Neuronal stem cell (in vitro differentiated cells): ENCODE measurements around the gene MCOLN2. TPM values are rescaled to one million over a fixed set of nuclear protein-coding genes. Genes with fewer than 3 reads are reported as not detected.

Experiments
- DNase-seq: peaks from one replicate; pipeline ENCODE4 v3.0.0-alpha.2; 2013; ENCODE audit warnings: low spot score
- H2AFZ ChIP-seq: one replicate; pipeline ENCODE4 v1.6.1; 2013; ENCODE audit warnings: mild to moderate bottlenecking, low read length, inconsistent platforms
- H2AK5ac ChIP-seq: 2 replicates; pipeline ENCODE4 v1.6.1; 2013; ENCODE audit warnings: low read depth, mild to moderate bottlenecking, inconsistent platforms, low read length, moderate library complexity, mixed read lengths
- H2BK120ac ChIP-seq: 2 replicates; pipeline ENCODE4 v1.6.1; 2013; ENCODE audit warnings: low read depth, mild to moderate bottlenecking, inconsistent platforms, low read length, moderate library complexity, mixed read lengths
- H2BK12ac ChIP-seq: one replicate; pipeline ENCODE4 v1.6.1; 2013; ENCODE audit warnings: low read length, inconsistent platforms
- H2BK15ac ChIP-seq: 2 replicates; pipeline ENCODE4 v1.6.1; 2013; ENCODE audit warnings: mild to moderate bottlenecking, low read length, inconsistent platforms, mixed read lengths
- H2BK5ac ChIP-seq: one replicate; pipeline ENCODE4 v1.6.1; 2013; ENCODE audit warnings: inconsistent platforms, mild to moderate bottlenecking, low read length, moderate library complexity
- H3K14ac ChIP-seq: one replicate; pipeline ENCODE4 v1.6.1; 2013; ENCODE audit warnings: low read length, inconsistent platforms
- H3K18ac ChIP-seq: 2 replicates; pipeline ENCODE4 v1.6.1; 2013; ENCODE audit warnings: low read length, inconsistent platforms
- H3K23ac ChIP-seq: 2 replicates; pipeline ENCODE4 v1.6.1; 2013; ENCODE audit warnings: low read depth, mild to moderate bottlenecking, mixed read lengths, low read length, inconsistent platforms; ENCODE audit not compliant: poor library complexity
- H3K27ac ChIP-seq: replicated peaks from 3 replicates; pipeline ENCODE4 v1.5.1; 2013; ENCODE audit warnings: low read length, inconsistent platforms
- H3K27me3 ChIP-seq, 3 experiments: 2 replicates each; pipeline ENCODE4 v1.6.1; 2013; ENCODE audit warnings: low read length in 3 of 3, mild to moderate bottlenecking in 2 of 3, inconsistent platforms in 1 of 3, low read depth in 1 of 3, mixed read lengths in 1 of 3, moderate library complexity in 1 of 3; ENCODE audit not compliant: control insufficient read depth in 3 of 3, insufficient read depth in 3 of 3
- H3K36me3 ChIP-seq, 2 donors: replicated peaks in 1 of 2; 2 replicates each; pipeline ENCODE4 v1.6.1; 2013; ENCODE audit warnings: low read length in 2 of 2; ENCODE audit not compliant: control insufficient read depth in 2 of 2, insufficient read depth in 2 of 2
- H3K4ac ChIP-seq: 2 replicates; pipeline ENCODE4 v1.6.1; 2013; ENCODE audit warnings: inconsistent platforms, mild to moderate bottlenecking, low read length, moderate library complexity
- H3K4me1 ChIP-seq, 2 donors: 1 replicate in 1 of 2; 2 replicates in 1 of 2; pipeline ENCODE4 v1.6.1; 2013; ENCODE audit warnings: low read length in 2 of 2, low read depth in 1 of 2; ENCODE audit not compliant: control insufficient read depth in 2 of 2, insufficient read depth in 1 of 2
- H3K4me2 ChIP-seq: one replicate; pipeline ENCODE4 v1.6.1; 2013; ENCODE audit warnings: mild to moderate bottlenecking, low read length, inconsistent platforms; ENCODE audit not compliant: insufficient read depth, poor library complexity, severe bottlenecking
- H3K4me3 ChIP-seq, 2 donors: 2 replicates each; pipeline ENCODE4 v1.5.1; 2013; ENCODE audit warnings: low read length in 2 of 2, mild to moderate bottlenecking in 2 of 2, inconsistent platforms in 1 of 2, moderate library complexity in 1 of 2
- H3K79me1 ChIP-seq: one replicate; pipeline ENCODE4 v1.6.1; 2013; ENCODE audit warnings: low read depth, mild to moderate bottlenecking, inconsistent platforms, low read length, moderate library complexity
- H3K9ac ChIP-seq: one replicate; pipeline ENCODE4 v1.6.1; 2013; ENCODE audit warnings: mild to moderate bottlenecking, low read depth, low read length, inconsistent platforms; ENCODE audit not compliant: poor library complexity
- H3K9me3 ChIP-seq, 2 donors: replicated peaks in 1 of 2; 2 replicates each; pipeline versions ENCODE3 to v1.6.1; 2013; ENCODE audit warnings: low read length in 2 of 2, mild to moderate bottlenecking in 2 of 2, inconsistent platforms in 1 of 2, low read depth in 1 of 2, mixed read lengths in 1 of 2, moderate library complexity in 1 of 2; ENCODE audit not compliant: control insufficient read depth in 2 of 2, insufficient read depth in 1 of 2
- H4K8ac ChIP-seq: one replicate; pipeline ENCODE4 v1.6.1; 2013; ENCODE audit warnings: low read depth, mild to moderate bottlenecking, inconsistent platforms, low read length, moderate library complexity
- H4K91ac ChIP-seq: one replicate; pipeline ENCODE4 v1.6.1; 2013; ENCODE audit warnings: low read length, low read depth, mild to moderate bottlenecking, inconsistent platforms; ENCODE audit not compliant: poor library complexity
- WGBS, 2 donors: extraction: QIAGEN DNeasy Blood & Tissue Kit; methylation state at CpG; one replicate each; pipeline ENCODE4 v1.1.7; 2013; ENCODE audit warnings: missing lambda C conversion rate in 2 of 2, mixed read lengths in 1 of 2; ENCODE audit not compliant: insufficient read length in 2 of 2, insufficient replicate concordance in 1 of 2; ENCODE audit errors: extremely low coverage in 2 of 2; 5-methylcytosine and 5-hydroxymethylcytosine counted together
- polyA plus RNA-seq, 2 experiments: library from polyadenylated mRNA; stranded (reverse); fragments of 200-250 nt; gene quantifications; one replicate each; pipeline ENCODE4 v1.2.3, GENCODE V29; 2013

The MCOLN2 gene
- polyA plus RNA-seq (2013, experiment 1 of 2), result 0.11 TPM
- polyA plus RNA-seq (2013, experiment 2 of 2), result 0.30 TPM

- Histone ChIP-seq H3K23ac (peak within 1 kb of the TSS; percentile 86), H3K27me3 (peaks cover 18 to 77% (median 38%) of the 10 kb centered on the region in 3 experiments), H2AFZ (peak within 1 kb of the TSS; percentile 90), H2BK15ac (no peak within 1 kb of the TSS), H3K9me3 (no peaks in the 10 kb centered on the region), H3K4me2 (peak within 1 kb of the TSS; percentile 91), H2AK5ac (no peak within 1 kb of the TSS), H2BK5ac (no peak within 1 kb of the TSS), H3K4me3 (peak within 1 kb of the TSS; percentile 35 to 81), H4K91ac (no peak within 1 kb of the TSS), H4K8ac (no peak within 1 kb of the TSS), H3K18ac (peak within 1 kb of the TSS; percentile 74), H3K27ac (no peak within 1 kb of the TSS), H3K9ac (peak within 1 kb of the TSS; percentile 87), H2BK120ac (no peak within 1 kb of the TSS), H2BK12ac (peak within 1 kb of the TSS; percentile 31), H3K36me3 (no peaks in the 10 kb centered on the region), H3K4me1 (peaks cover 2 to 9% of the 10 kb centered on the region in 2 donors), H3K79me1 (no peaks in the 10 kb centered on the region), H3K4ac (peak within 1 kb of the TSS; percentile 27), H3K14ac (peak within 1 kb of the TSS; percentile 31)
- DNase-seq, result peak; percentile 61
- WGBS, 2 donors, result no CpG with 5 or more reads among the region's 87 CpGs
Observed at GRCh38 chr1:84996846-84997666, at the start of gene MCOLN2. TSS of gene MCOLN2 (minus strand) at chr1:84997113. CDS start at chr1:84996872, 241 bp downstream.

- H4K8ac ChIP-seq, result no peak overlapping the region
- no peak for DNase-seq
Observed at GRCh38 chr1:85042413-85042812, 45.5 kb upstream of the MCOLN2 start.

GRCh38 chr1:85041793-85042192 is 44.9 kb upstream of the MCOLN2 start:
- H3K4me2 ChIP-seq, result no peak overlapping the region
- H2BK5ac ChIP-seq, result no peak overlapping the region
- no peaks in the 10 kb centered on the region for H3K79me1 ChIP-seq
- no peak overlapping the region for H3K9ac ChIP-seq
- H3K23ac ChIP-seq, result no peak overlapping the region
- no peak for DNase-seq
- WGBS, 2 donors, result no CpG with 5 or more reads among the region's 5 CpGs
- H2BK15ac ChIP-seq, result no peak overlapping the region
- no peak overlapping the region for H2AK5ac ChIP-seq
- no peak overlapping the region for H2BK12ac ChIP-seq
- H3K14ac ChIP-seq, result no peak overlapping the region
- H3K27ac ChIP-seq, result no peak overlapping the region
- H2BK120ac ChIP-seq, result no peak overlapping the region
- peaks cover 0 to 44% (median 9%) of the 10 kb centered on the region in 3 experiments for H3K27me3 ChIP-seq
- no peak overlapping the region for H3K4ac ChIP-seq
- no peak overlapping the region for H2AFZ ChIP-seq
- no peaks in the 10 kb centered on the region for H3K4me1 ChIP-seq
- H3K18ac ChIP-seq, result no peak overlapping the region
- H3K4me3 ChIP-seq, result no peak overlapping the region
- H3K9me3 ChIP-seq, result no peaks in the 10 kb centered on the region
- H4K8ac ChIP-seq, result no peak overlapping the region
- H3K36me3 ChIP-seq, result no peaks in the 10 kb centered on the region
- H4K91ac ChIP-seq, result no peak overlapping the region

More at GRCh38 chr1:85042413-85042812, 45.5 kb upstream of the MCOLN2 start:
- Histone ChIP-seq H2BK120ac (no peak overlapping the region), H3K4ac (no peak overlapping the region), H3K4me2 (no peak overlapping the region), H3K36me3 (no peaks in the 10 kb centered on the region), H3K9me3 (no peaks in the 10 kb centered on the region), H3K14ac (no peak overlapping the region), H3K79me1 (no peaks in the 10 kb centered on the region), H2BK5ac (no peak overlapping the region), H2AK5ac (no peak overlapping the region), H4K91ac (no peak overlapping the region), H3K4me3 (no peak overlapping the region), H3K27ac (no peak overlapping the region), H3K27me3 (peaks cover 4 to 47% (median 15%) of the 10 kb centered on the region in 3 experiments), H3K4me1 (no peaks in the 10 kb centered on the region), H3K23ac (no peak overlapping the region), H3K9ac (no peak overlapping the region), H2BK15ac (no peak overlapping the region), H2AFZ (no peak overlapping the region), H3K18ac (no peak overlapping the region), H2BK12ac (no peak overlapping the region)

GRCh38 chr1:85033221-85033620 is 36.3 kb upstream of the MCOLN2 start:
- Histone ChIP-seq H3K27ac (no peak overlapping the region), H3K9me3 (no peaks in the 10 kb centered on the region), H3K4me1 (no peaks in the 10 kb centered on the region), H2AFZ (no peak overlapping the region), H3K23ac (no peak overlapping the region), H3K4me2 (no peak overlapping the region), H3K79me1 (no peaks in the 10 kb centered on the region), H2BK5ac (no peak overlapping the region), H3K4ac (no peak overlapping the region), H3K14ac (no peak overlapping the region), H2AK5ac (no peak overlapping the region), H3K27me3 (peaks cover 0 to 15% (median 0%) of the 10 kb centered on the region in 3 experiments), H2BK15ac (no peak overlapping the region), H3K9ac (no peak overlapping the region), H4K91ac (no peak overlapping the region), H2BK12ac (no peak overlapping the region), H4K8ac (no peak overlapping the region), H3K36me3 (no peaks in the 10 kb centered on the region), H3K18ac (no peak overlapping the region), H2BK120ac (no peak overlapping the region), H3K4me3 (no peak overlapping the region)
- no CpG with 5 or more reads among the region's 2 CpGs for WGBS, 2 donors
- no peak for DNase-seq
